ENCODE data around the gene OR2T2.
"Not testable (repeated sequence)": the region's sequence is repeated elsewhere in the genome, so short reads cannot be mapped to it uniquely, and the experiment has no call there.

The OR2T2 gene

DNA sequence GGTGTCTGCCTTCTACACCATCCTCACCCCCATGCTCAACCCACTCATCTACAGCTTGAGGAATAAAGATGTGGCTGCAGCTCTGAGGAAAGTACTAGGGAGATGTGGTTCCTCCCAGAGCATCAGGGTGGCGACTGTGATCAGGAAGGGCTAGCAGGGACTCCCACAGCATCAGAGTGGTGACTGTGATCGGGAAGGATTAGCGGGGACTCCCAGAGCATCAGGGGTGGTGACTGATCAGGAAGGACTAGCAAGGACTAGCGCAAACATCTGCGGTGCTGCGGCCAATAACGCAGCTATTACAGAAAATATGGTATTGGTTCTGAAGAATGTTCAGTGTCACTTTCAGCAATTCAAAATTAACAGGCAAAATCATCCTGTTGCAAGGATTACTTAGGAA, 8.2 kb downstream of the OR2T2 start:
- not testable (repeated sequence) for DNase-seq

DNA sequence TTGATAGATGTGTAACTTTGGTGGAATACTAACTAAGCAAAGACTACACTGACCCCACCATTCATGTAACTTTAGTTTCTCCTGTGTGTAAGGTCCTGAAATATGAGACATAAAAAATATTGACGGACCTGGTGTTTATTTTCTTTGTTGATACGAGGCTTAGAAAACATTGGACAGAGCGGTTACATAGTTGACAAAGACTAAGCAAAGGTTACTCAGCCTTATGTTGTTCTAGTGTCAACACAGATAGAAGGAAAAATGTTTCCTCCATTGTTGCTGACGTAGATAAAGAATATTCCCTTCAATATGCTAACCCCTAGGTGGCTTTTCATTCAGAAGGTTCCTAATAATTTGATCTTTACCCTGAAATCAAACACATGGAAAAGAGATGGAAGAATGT, 9.6 kb downstream of the OR2T2 start:
- not testable (repeated sequence) for DNase-seq

GRCh38 chr1:248456635-248457034, 11.2 kb downstream of the OR2T2 start:
- DNase-seq, result not testable (repeated sequence)

GRCh38 chr1:248459117-248459516, 13.7 kb downstream of the OR2T2 start:
- not testable (repeated sequence) for DNase-seq

GRCh38 chr1:248471154-248471553, 25.7 kb downstream of the OR2T2 start:
- no peak for DNase-seq

DNA sequence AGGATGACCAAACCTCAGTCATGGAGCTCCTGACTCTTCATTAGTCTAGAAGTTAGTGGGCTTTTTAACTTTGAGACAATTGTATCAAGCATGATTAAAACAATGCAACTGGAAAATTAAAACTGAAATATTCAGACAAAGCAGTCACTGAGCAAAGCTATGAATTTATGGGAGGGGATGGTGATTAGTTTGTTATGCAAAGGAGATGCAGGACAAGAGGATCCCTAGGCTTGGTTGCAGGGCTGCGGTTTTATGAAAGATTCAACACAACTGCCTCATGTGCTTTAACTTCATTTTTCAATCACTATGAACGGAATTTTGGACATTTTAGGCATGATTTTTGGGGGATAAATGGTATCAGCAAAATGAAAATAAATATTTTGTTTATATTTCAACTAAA, 26.7 kb downstream of the OR2T2 start:
- DNase-seq, result not testable (repeated sequence)

DNA sequence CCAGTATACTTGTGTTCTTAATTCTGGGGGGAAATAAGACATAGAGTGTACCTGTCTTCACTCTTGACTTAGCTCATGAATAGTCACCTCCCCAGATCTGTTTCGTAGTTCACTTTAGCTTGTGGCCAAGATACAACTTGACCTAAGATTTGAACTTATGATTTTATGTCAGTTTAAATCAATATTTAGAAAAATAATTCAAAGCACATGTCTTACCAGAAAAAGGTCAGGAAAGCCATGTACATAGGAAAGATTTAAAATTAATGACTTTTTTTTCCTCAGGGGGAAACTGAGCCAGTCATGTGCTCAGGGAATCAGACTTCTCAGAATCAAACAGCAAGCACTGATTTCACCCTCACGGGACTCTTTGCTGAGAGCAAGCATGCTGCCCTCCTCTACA, 27.6 kb downstream of the OR2T2 start, which contains the start of gene OR2T3:
Gene OR2T3, plus strand, starts transcription at position 301 of the 400 bp plus-strand sequence. Its CDS starts 0 bp downstream, at position 301.
- not testable (repeated sequence) for DNase-seq

DNA sequence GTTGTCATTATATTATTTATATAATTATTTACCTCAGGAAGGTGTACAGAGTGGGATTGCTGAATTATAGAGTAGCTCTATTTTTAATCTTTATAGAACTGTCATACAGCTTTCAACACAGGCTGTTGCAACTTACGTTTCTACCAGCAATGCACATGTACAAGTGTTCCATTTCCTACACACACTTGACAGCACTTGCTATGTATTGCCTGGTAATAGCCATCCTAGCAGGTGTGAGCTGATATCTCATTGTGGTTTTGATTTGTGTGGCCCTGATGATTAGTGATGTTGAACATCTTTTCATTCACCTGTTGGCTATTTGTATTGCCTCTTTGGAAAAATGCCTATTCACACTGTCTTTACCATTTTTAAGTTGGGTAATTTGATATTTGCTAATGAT, 30.2 kb downstream of the OR2T2 start:
- not testable (repeated sequence) for DNase-seq

DNA sequence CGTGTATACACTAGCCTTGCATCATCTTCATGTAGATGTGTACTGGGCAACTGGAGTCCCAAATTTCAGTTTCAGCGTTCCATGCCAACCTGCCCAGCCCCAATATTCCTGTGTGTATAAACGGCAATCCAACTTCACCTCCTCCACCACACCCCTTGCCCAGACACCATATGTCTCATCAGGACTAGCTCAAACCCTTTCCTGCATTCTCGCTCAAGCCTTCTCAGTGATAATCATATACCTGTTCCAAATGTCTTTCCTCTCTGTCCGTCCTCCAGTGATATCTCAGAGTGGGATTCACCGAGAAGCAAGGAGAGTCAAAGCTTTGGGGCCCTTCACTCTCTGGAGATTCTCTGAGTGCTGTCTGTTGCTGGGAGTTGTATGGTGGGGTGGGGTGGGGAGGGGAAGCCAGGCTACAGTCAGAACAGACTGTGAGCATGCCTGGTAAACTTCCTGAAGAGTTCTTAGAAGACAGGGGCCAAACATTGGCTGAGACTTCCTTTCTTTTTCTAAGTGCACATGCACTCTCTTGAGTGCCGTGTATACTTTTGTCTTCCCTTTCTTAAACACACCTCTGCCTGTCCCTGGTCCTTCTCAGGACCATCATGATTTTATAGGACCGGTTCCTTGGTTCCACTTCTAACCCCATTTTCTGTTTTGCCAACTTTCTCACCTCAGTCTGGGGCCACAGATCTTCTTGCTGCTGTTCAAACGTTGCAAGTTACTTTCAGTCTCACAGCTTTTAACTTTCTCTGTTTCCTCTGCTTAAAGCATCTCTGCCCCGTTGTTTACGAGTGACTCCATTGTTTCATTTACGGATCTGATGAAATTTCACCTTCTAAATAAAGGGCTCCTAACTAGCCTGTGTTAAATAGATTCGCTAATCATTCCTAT, 36.5 kb downstream of the OR2T2 start:
- peak; percentile 56 for DNase-seq

GRCh38 chr1:248488289-248488688, 42.9 kb downstream of the OR2T2 start, which contains the start of gene OR2T5:
Gene OR2T5, plus strand, starts transcription at chr1:248488589. Its CDS starts 0 bp downstream, at chr1:248488589.
- not testable (repeated sequence) for DNase-seq

GRCh38 chr1:248496661-248497060, 51.2 kb downstream of the OR2T2 start:
- not testable (repeated sequence) for DNase-seq

GRCh38 chr1:248500305-248501035, 55.0 kb downstream of the OR2T2 start:
- not testable (repeated sequence) for DNase-seq
